Measurements from ENCODE around the gene IQCC. TPM values are rescaled to one million over a fixed set of nuclear protein-coding genes. Genes with fewer than 3 reads are reported as not detected.

IQCC gene
- polyA plus RNA-seq, 1 of the 3 experiments (the other 2 are of a cell fraction): 2.4 TPM

DNA sequence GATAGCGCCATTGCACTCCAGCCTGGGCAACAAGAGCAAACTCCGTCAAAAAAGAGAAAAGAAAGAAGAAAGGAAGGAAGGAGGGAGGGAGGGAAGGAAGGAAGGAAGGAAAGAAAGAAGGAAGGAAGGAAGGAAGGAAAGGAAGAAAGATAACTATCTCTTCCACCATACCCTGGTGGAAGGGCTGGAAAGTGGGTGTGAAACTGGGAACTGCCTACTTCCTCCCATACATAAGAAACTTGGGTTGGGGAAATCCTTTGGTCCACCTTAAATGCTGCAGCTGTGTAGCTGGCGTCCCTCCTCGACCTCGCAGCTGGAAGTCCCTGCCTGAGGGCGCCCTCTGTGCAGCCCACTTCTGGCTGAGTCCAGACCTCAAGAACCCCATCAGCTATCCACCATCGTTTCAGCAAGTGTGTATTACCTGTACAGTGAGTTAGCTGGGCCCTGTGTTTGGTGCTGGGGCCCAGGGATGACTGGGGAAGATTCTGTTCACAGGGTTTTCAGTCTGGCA is 36.9 kb downstream of the IQCC start (continued):
- TF ChIP-seq, protein P1, sequence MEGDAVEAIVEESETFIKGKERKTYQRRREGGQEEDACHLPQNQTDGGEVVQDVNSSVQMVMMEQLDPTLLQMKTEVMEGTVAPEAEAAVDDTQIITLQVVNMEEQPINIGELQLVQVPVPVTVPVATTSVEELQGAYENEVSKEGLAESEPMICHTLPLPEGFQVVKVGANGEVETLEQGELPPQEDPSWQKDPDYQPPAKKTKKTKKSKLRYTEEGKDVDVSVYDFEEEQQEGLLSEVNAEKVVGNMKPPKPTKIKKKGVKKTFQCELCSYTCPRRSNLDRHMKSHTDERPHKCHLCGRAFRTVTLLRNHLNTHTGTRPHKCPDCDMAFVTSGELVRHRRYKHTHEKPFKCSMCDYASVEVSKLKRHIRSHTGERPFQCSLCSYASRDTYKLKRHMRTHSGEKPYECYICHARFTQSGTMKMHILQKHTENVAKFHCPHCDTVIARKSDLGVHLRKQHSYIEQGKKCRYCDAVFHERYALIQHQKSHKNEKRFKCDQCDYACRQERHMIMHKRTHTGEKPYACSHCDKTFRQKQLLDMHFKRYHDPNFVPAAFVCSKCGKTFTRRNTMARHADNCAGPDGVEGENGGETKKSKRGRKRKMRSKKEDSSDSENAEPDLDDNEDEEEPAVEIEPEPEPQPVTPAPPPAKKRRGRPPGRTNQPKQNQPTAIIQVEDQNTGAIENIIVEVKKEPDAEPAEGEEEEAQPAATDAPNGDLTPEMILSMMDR (IDR thresholded peaks at IDR 0.05): no peak
- TF ChIP-seq YY1 (IDR thresholded peaks at IDR 0.05; ENCODE audit: low read depth) (no peak), FOXM1 (IDR thresholded peaks at IDR 0.05; ENCODE audit: low read depth) (no peak)

- H3K79me2 ChIP-seq (ENCODE audit: insufficient read depth): no peaks in the 10 kb centered on the region
- no peaks in the 10 kb centered on the region for H3K9me2 ChIP-seq
- WGBS (ENCODE audit: low lambda C conversion rate): no CpG with 5 or more reads among the region's 3 CpGs
- no peaks in the 10 kb centered on the region for H3K27me3 ChIP-seq (ENCODE audit: insufficient read depth)
- ChIA-PET CTCF (interaction anchor here (1.0 to 5.4 kb wide), 8 partner anchors 8 to 59 kb away, joined by 3 to 45 read pairs (median 6); partner anchors contain the start of gene CCDC28B), POLR2A (interaction anchor here (0.5 kb wide), 1 partner anchor 9 kb away, joined by 3 read pairs; no protein-coding TSS in a partner anchor)
- peaks cover 3% of the 10 kb centered on the region for H3F3A ChIP-seq (replicated peaks; ENCODE audit: insufficient read depth)
- TF ChIP-seq USF1 (IDR thresholded peaks at IDR 0.05; ENCODE audit: borderline replicate concordance, low read depth) (peak; percentile 43; the same call in 1 of the 2 replicates), TAF1 (IDR thresholded peaks at IDR 0.05; ENCODE audit: borderline replicate concordance, low read depth, low read length) (no peak), USF2 (IDR thresholded peaks at IDR 0.05; ENCODE audit: borderline replicate concordance, low read depth, low read length) (no peak)
- no peak within 1 kb of the TSS for H3K9ac ChIP-seq
- H3K4me1 ChIP-seq (ENCODE audit: control insufficient read depth in 1 of 2, insufficient read depth in 2 of 2, low read depth in 1 of 2, low read length in 1 of 2): peaks cover 7 to 10% of the 10 kb centered on the region in 2 experiments; a peak in 3 of 4 replicates
- DNase-seq: no peak
- peak within 1 kb of the TSS; percentile 19; the same call in 1 of the 2 replicates for H2AFZ ChIP-seq (ENCODE audit: low read depth)
- H3K27ac ChIP-seq (ENCODE audit: low read depth in 2 of 2, low read length in 1 of 2): no peak within 1 kb of the TSS
- H3K9me3 ChIP-seq: no peaks in the 10 kb centered on the region
- peak within 1 kb of the TSS in 1 of 2 experiments; percentile 47; a peak in 1 of 4 replicates for H3K4me3 ChIP-seq (ENCODE audit: low read depth in 2 of 2, low read length in 1 of 2)
- no peaks in the 10 kb centered on the region for H4K20me1 ChIP-seq (ENCODE audit: insufficient read depth)
- peak within 1 kb of the TSS; percentile 44; the same call in 1 of the 2 replicates for H3K4me2 ChIP-seq
- no peaks in the 10 kb centered on the region for H3K36me3 ChIP-seq (replicated peaks in 1 of 2; ENCODE audit: control insufficient read depth in 1 of 2, insufficient read depth in 2 of 2, low read length in 1 of 2)
These were observed 41.4 kb downstream of the IQCC start, which contains the start of gene FAM167B for GRCh38 chr1:32246888-32247273. FAM167B (plus strand) TSS chr1:32247222; CDS start chr1:32247422, 200 bp downstream.

DNA sequence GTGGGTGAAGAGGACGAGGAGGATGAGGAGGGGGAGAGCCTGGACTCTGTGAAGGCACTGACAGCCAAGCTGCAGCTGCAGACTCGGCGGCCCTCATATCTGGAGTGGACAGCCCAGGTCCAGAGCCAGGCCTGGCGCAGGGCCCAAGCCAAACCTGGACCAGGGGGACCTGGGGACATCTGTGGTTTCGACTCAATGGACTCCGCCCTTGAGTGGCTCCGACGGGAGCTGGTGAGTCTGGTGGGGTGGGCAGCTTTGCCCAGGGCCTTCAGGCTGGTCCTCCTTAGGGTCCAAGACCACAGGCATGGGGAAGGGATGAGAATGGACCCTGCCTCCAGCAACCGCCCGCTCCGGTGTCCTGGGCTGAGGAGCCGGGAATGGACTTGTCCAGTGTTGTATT is 42.0 kb downstream of the IQCC start:
- TF ChIP-seq EZH2phosphoT487 (IDR thresholded peaks at IDR 0.05; ENCODE audit: borderline replicate concordance, low read depth): no peak
- no peak for TF ChIP-seq MEF2A (IDR thresholded peaks at IDR 0.05; ENCODE audit: borderline replicate concordance, low read depth)
- TF ChIP-seq, protein P2, sequence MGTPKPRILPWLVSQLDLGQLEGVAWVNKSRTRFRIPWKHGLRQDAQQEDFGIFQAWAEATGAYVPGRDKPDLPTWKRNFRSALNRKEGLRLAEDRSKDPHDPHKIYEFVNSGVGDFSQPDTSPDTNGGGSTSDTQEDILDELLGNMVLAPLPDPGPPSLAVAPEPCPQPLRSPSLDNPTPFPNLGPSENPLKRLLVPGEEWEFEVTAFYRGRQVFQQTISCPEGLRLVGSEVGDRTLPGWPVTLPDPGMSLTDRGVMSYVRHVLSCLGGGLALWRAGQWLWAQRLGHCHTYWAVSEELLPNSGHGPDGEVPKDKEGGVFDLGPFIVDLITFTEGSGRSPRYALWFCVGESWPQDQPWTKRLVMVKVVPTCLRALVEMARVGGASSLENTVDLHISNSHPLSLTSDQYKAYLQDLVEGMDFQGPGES (IDR thresholded peaks at IDR 0.05; ENCODE audit: low read depth, low read length): no peak
- TF ChIP-seq, protein P1 (IDR thresholded peaks at IDR 0.05): no peak
- TF ChIP-seq FOXM1 (IDR thresholded peaks at IDR 0.05; ENCODE audit: low read depth): no peak
- no peak for TF ChIP-seq RXRA (IDR thresholded peaks at IDR 0.05; ENCODE audit: borderline replicate concordance, low read depth)
- no peaks in the 10 kb centered on the region for H3K27me3 ChIP-seq (ENCODE audit: insufficient read depth)
- no peaks in the 10 kb centered on the region for H3K79me2 ChIP-seq (ENCODE audit: insufficient read depth)
- H3K36me3 ChIP-seq (replicated peaks in 1 of 2; ENCODE audit: control insufficient read depth in 1 of 2, insufficient read depth in 2 of 2, low read length in 1 of 2): no peaks in the 10 kb centered on the region
- WGBS (ENCODE audit: low lambda C conversion rate): 86% methylated on average over 4 of the region's 12 CpGs
- no peak for DNase-seq
- H2AFZ ChIP-seq (ENCODE audit: low read depth): no peak overlapping the region
- H3F3A ChIP-seq (replicated peaks; ENCODE audit: insufficient read depth): peaks cover 3% of the 10 kb centered on the region
- peak overlapping the region; percentile 44; the same call in 1 of the 2 replicates for H3K4me2 ChIP-seq
- H3K9me3 ChIP-seq: no peaks in the 10 kb centered on the region
- CTCF ChIA-PET: interaction anchor here (1.0 to 5.4 kb wide), 17 partner anchors 9 to 83 kb away, joined by 3 to 45 read pairs (median 6); partner anchors contain the start of genes CCDC28B and IQCC
- H3K9ac ChIP-seq: no peak overlapping the region
- no peaks in the 10 kb centered on the region for H4K20me1 ChIP-seq (ENCODE audit: insufficient read depth)
- H3K9me2 ChIP-seq: no peaks in the 10 kb centered on the region
- no peak overlapping the region for H3K4me3 ChIP-seq (ENCODE audit: low read depth in 2 of 2, low read length in 1 of 2)
- POLR2A ChIA-PET: interaction anchor here (0.5 kb wide), 1 partner anchor 10 kb away, joined by 3 read pairs; no protein-coding TSS in a partner anchor
- peaks cover 5 to 10% of the 10 kb centered on the region in 2 experiments; a peak in 3 of 4 replicates for H3K4me1 ChIP-seq (ENCODE audit: control insufficient read depth in 1 of 2, insufficient read depth in 2 of 2, low read depth in 1 of 2, low read length in 1 of 2)
- no peak overlapping the region for H3K27ac ChIP-seq (ENCODE audit: low read depth in 2 of 2, low read length in 1 of 2)
